Measurements from ENCODE around the gene PTPRK.

PTPRK gene

DNA sequence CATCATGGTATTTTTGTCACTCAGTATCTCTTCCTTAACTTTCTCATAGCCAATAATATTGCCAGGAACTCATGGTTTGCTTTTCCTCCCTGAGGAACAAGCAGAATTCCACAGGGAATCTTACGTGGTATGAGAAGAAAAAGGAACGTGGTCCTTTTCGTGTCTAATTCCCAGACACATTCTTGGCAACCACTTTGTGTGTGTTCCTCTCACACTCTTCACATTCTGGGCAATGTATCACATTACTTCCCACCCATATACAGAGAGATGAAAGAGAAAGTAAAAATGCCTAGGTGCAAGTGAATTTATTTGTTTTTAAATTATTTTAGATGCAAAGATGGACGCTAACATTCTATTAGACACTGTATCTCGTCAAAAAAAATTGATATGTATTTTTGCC, 102.7 kb downstream of the PTPRK start:
- H3K27ac ChIP-seq: no peak overlapping the region
- no peak for TF ChIP-seq ZFX (IDR thresholded peaks at IDR 0.05; ENCODE audit: borderline replicate concordance)
- TF ChIP-seq, protein P1, sequence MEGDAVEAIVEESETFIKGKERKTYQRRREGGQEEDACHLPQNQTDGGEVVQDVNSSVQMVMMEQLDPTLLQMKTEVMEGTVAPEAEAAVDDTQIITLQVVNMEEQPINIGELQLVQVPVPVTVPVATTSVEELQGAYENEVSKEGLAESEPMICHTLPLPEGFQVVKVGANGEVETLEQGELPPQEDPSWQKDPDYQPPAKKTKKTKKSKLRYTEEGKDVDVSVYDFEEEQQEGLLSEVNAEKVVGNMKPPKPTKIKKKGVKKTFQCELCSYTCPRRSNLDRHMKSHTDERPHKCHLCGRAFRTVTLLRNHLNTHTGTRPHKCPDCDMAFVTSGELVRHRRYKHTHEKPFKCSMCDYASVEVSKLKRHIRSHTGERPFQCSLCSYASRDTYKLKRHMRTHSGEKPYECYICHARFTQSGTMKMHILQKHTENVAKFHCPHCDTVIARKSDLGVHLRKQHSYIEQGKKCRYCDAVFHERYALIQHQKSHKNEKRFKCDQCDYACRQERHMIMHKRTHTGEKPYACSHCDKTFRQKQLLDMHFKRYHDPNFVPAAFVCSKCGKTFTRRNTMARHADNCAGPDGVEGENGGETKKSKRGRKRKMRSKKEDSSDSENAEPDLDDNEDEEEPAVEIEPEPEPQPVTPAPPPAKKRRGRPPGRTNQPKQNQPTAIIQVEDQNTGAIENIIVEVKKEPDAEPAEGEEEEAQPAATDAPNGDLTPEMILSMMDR (IDR thresholded peaks at IDR 0.05): no peak

DNA sequence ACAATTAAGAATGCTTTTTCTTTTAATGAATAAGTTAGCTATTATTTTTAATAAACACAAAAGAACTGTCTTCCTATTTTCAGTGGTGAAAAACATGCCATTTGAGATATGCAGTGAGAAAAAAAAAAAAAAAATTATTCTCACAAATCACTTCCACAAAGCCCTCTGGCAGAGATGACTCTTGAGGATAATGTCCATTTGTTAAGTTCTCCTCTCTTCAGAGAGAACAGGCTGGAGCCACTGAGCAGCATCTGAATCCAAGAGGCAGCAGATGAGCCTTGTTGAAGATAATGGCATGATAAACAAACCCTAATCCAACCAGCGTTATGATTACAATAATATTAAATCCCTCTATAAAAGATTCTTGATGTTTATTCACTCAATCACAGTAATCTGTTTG, 105.0 kb downstream of the PTPRK start:
- no peak overlapping the region for H3K27ac ChIP-seq
- no peak for TF ChIP-seq ZFX (IDR thresholded peaks at IDR 0.05; ENCODE audit: borderline replicate concordance)
- TF ChIP-seq, protein P1 (IDR thresholded peaks at IDR 0.05): no peak

DNA sequence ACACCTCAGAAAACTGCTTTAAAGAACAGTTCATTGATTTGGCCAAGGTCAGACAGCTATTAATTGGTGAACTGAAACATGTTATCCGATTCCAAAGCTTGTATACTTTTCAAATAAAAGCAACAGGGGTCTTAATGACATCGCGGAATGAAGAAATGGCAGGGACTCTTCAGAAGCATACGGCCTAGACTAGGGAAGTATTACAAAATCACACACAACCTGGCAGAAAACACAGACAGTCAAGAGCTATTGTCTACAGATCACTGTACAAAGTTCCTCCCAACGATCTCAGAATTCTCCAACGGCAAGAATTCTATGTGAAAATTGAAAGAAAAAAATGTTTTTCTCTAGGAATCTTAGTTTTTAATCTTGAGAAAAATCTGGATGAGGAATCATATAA, 105.5 kb downstream of the PTPRK start:
- H3K27ac ChIP-seq: no peak overlapping the region

DNA sequence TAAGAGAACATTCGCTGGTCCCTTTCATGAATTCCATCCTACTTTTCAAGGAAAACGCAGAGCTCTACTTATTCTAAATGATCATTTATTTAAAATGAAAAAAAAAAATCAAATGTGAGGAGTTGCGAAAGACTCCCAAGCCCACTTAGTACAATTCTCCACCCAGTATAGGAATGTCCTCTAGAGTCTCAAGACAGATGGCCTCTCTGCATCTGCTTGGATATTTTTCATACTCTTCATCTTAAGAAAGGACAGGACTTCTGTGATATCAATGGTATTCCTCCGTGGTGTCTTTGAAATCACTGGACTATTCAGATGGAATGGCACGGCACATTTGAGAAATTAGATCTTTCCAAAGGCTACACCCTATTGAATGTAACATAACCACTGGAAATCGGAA, 107.1 kb downstream of the PTPRK start:
- TF ChIP-seq ZFX (IDR thresholded peaks at IDR 0.05; ENCODE audit: borderline replicate concordance): no peak
- TF ChIP-seq, protein P1 (IDR thresholded peaks at IDR 0.05): no peak
- H3K27ac ChIP-seq: no peak overlapping the region

More for the DNA sequence above, 105.5 kb downstream of the PTPRK start:
- TF ChIP-seq ZFX (IDR thresholded peaks at IDR 0.05; ENCODE audit: borderline replicate concordance): no peak
- TF ChIP-seq, protein P1 (IDR thresholded peaks at IDR 0.05): no peak

DNA sequence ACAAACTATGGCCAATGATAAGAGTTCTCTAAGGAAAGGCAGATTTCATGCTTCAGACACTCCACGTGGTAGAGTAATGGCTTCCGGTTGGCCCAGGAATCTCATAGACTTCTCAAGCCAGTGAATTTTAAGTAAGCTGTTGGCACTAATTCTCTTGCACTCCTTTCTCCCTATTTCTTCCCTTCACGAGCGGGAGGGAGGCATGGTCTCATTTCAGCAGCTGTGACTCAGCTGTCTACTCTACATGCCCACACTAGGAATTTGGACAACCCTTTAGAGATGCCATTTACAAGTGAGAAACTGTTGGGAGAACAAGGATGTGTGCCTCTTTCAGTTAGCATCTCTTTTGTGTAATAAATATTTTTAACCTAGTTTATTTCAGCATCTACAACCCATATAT, 107.7 kb downstream of the PTPRK start:
- H3K27ac ChIP-seq: no peak overlapping the region
- TF ChIP-seq, protein P1 (IDR thresholded peaks at IDR 0.05): no peak
- TF ChIP-seq ZFX (IDR thresholded peaks at IDR 0.05; ENCODE audit: borderline replicate concordance): no peak

DNA sequence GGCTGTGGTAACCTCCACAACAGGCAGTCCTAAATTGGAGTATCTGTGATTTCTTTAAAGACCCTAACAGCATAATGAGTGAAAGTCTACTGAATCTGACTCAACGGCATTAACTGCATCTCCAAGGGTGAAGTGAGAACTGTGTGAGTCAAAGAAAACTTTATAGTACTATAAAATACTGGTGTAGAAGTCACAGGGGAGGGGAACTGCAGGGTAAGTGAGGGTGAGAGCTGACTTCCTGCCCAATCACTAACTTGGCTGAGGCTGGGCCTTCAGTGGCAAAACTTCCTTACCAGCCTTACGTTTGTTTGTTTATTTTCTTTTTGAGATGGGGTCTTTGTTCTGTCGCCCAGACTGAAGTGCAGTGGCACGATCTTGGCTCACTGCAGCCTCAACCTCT, 109.8 kb downstream of the PTPRK start:
- TF ChIP-seq, protein P1 (IDR thresholded peaks at IDR 0.05): no peak
- no peak for TF ChIP-seq ZFX (IDR thresholded peaks at IDR 0.05; ENCODE audit: borderline replicate concordance)
- H3K27ac ChIP-seq: no peak overlapping the region

DNA sequence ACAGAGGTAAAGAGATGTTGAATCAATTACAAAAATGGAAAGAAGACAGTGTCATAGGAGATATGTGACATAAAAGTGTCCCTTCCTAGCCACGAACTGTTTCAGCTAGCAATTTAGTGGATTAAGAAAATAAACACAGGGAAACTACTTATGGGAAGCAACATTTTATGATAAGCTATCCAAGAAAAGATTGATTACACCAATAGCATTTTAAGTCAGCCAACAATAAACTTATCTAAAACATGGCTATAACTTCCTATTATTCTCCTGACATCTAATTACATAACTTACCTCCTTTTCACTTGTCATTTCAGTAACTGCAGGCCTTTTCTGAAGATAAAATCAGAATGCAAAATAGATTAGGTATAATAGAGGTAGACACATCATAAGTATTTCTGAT, 111.4 kb downstream of the PTPRK start:
- TF ChIP-seq, protein P1 (IDR thresholded peaks at IDR 0.05): no peak
- TF ChIP-seq ZFX (IDR thresholded peaks at IDR 0.05; ENCODE audit: borderline replicate concordance): no peak
- no peak overlapping the region for H3K27ac ChIP-seq

Measured in 22Rv1 (cell line).